CD4-positive, alpha-beta memory T cell (primary cell): ENCODE data around the gene SLC39A11. TPM values are rescaled to one million over a fixed set of nuclear protein-coding genes. Genes with fewer than 3 reads are reported as not detected.

ENCODE experiments used
- CTCF ChIA-PET: fragments of 350-600 bp; sonication (Branson Sonifier 250); formaldehyde crosslinking; loops from one replicate; lab custom pipeline; 2021; ENCODE audit warnings: inconsistent platforms; ENCODE audit not compliant: partially characterized antibody; lab: Charles Lee
- POLR2A ChIA-PET: fragments of 350-600 bp; sonication (Branson Sonifier 250); formaldehyde crosslinking; loops from one replicate; lab custom pipeline; 2021; ENCODE audit not compliant: partially characterized antibody; lab: Charles Lee
- DNase-seq, 5 donors: peaks; one replicate each; pipeline versions ENCODE4 v3.0.0 to v3.0.0-alpha.2; 2020 to 2022; ENCODE audit warnings: mixed read lengths in 1 of 5
- H3K27ac ChIP-seq: one replicate; pipeline ENCODE4 v1.7.0; 2013; ENCODE audit warnings: low read depth, low read length
- H3K27me3 ChIP-seq: 2 replicates; pipeline ENCODE4 v1.7.0; 2013; ENCODE audit warnings: mild to moderate bottlenecking, low read length, moderate library complexity; ENCODE audit not compliant: insufficient read depth
- H3K36me3 ChIP-seq: 2 replicates; pipeline ENCODE4 v1.7.0; 2013; ENCODE audit warnings: mild to moderate bottlenecking, low read length, moderate library complexity; ENCODE audit not compliant: insufficient read depth
- H3K4me1 ChIP-seq: 2 replicates; pipeline ENCODE4 v1.7.0; 2013; ENCODE audit warnings: mild to moderate bottlenecking, low read length, moderate library complexity; ENCODE audit not compliant: insufficient read depth
- H3K4me3 ChIP-seq, 2 donors: one replicate each; pipeline ENCODE4 v1.7.0; 2013; ENCODE audit warnings: low read length in 2 of 2, mild to moderate bottlenecking in 1 of 2
- H3K9me3 ChIP-seq, 2 donors: one replicate each; pipeline ENCODE4 v1.7.0; 2013; ENCODE audit warnings: low read length in 2 of 2, control low read depth in 1 of 2; ENCODE audit not compliant: control insufficient read depth in 1 of 2
- H3K27ac Mint-ChIP-seq, 7 donors: one replicate each; pipeline ENCODE4 v1.8.0; 2020 to 2021; ENCODE audit warnings: mixed read lengths in 7 of 7, mild to moderate bottlenecking in 6 of 7, inconsistent platforms in 3 of 7, moderate library complexity in 3 of 7
- H3K27me3 Mint-ChIP-seq, 2 donors: one replicate each; pipeline ENCODE4 v1.8.0; 2020 to 2021; ENCODE audit warnings: mixed read lengths in 2 of 2
- H3K36me3 Mint-ChIP-seq, 2 donors: one replicate each; pipeline ENCODE4 v1.8.0; 2020 to 2021; ENCODE audit warnings: mixed read lengths in 2 of 2, inconsistent platforms in 1 of 2, mild to moderate bottlenecking in 1 of 2
- H3K4me1 Mint-ChIP-seq, 4 donors: one replicate each; pipeline ENCODE4 v1.8.0; 2020 to 2021; ENCODE audit warnings: mixed read lengths in 4 of 4, mild to moderate bottlenecking in 1 of 4
- H3K4me3 Mint-ChIP-seq, 8 donors: one replicate each; pipeline ENCODE4 v1.8.0; 2020 to 2021; ENCODE audit warnings: mixed read lengths in 8 of 8, mild to moderate bottlenecking in 7 of 8, moderate library complexity in 6 of 8, inconsistent platforms in 3 of 8
- H3K9me3 Mint-ChIP-seq, 8 donors: one replicate each; pipeline ENCODE4 v1.8.0; 2020 to 2021; ENCODE audit warnings: mixed read lengths in 8 of 8, mild to moderate bottlenecking in 5 of 8, inconsistent platforms in 3 of 8, moderate library complexity in 1 of 8
- intact Hi-C: fragments of 100-400 bp; cut with micrococcal nuclease; formaldehyde crosslinking; loops from one replicate; pipeline ENCODE4 v1.15.1; 2023
- polyA plus RNA-seq, 2 donors: library from polyadenylated mRNA; unstranded; fragments of 300-500 nt; fragmentation: Illumina TruSeq; gene quantifications; one replicate each; pipeline ENCODE4 v1.2.3, GENCODE V29; 2021
- total RNA-seq, 2 experiments: library from RNA; stranded (reverse); gene quantifications; one replicate each; pipeline ENCODE4 v1.2.3, GENCODE V29; 2021

Gene SLC39A11
- total and polyA plus RNA-seq, 4 experiments from 2014 or later: 15.9 to 23.7 (median 20.4) TPM

- Histone ChIP-seq H3K36me3 (no peaks in the 10 kb centered on the region), H3K27ac (no peak overlapping the region), H3K4me3 (no peak overlapping the region), H3K4me1 (no peaks in the 10 kb centered on the region), H3K9me3 (peaks cover 0 to 3% of the 10 kb centered on the region in 2 donors), H3K27me3 (no peaks in the 10 kb centered on the region)
- no peak for DNase-seq
- intact Hi-C loops: no loop called here
- ChIA-PET POLR2A (no interaction called here), CTCF (interaction anchor here (1.0 kb wide), 1 partner anchor 47 kb away, joined by 3 read pairs; no protein-coding TSS in a partner anchor)
- Mint-ChIP-seq H3K27me3 (no peaks in the 10 kb centered on the region), H3K9me3 (peaks cover 0 to 34% (median 21%) of the 10 kb centered on the region in 8 donors), H3K36me3 (peaks cover 55 to 79% of the 10 kb centered on the region in 2 donors), H3K4me1 (peaks cover 0 to 9% (median under 1%) of the 10 kb centered on the region in 4 donors), H3K27ac (no peak overlapping the region), H3K4me3 (no peak overlapping the region)
These were observed 68.7 kb downstream of the SLC39A11 start for GRCh38 chr17:73023759-73024158.

- H3K36me3 Mint-ChIP-seq: peaks cover 48 to 76% of the 10 kb centered on the region in 2 donors
- no peak overlapping the region for H3K27ac Mint-ChIP-seq
- Histone ChIP-seq H3K27me3 (no peaks in the 10 kb centered on the region), H3K36me3 (no peaks in the 10 kb centered on the region), H3K4me1 (no peaks in the 10 kb centered on the region), H3K4me3 (no peak overlapping the region), H3K9me3 (peaks cover 0 to 3% of the 10 kb centered on the region in 2 donors), H3K27ac (no peak overlapping the region)
- H3K27me3 Mint-ChIP-seq: no peaks in the 10 kb centered on the region
- H3K4me1 Mint-ChIP-seq: peaks cover 0 to 9% (median under 1%) of the 10 kb centered on the region in 4 donors
- intact Hi-C loops: no loop called here
- ChIA-PET CTCF (no interaction called here), POLR2A (no interaction called here)
- no peak for DNase-seq
- no peak overlapping the region for H3K4me3 Mint-ChIP-seq
- H3K9me3 Mint-ChIP-seq: peaks cover 0 to 44% (median 29%) of the 10 kb centered on the region in 8 donors
These were observed 69.8 kb downstream of the SLC39A11 start for GRCh38 chr17:73022694-73023093.

GRCh38 chr17:73021771-73022170 is 70.7 kb downstream of the SLC39A11 start:
- Mint-ChIP-seq H3K9me3 (peaks cover 0 to 50% (median 30%) of the 10 kb centered on the region in 8 donors), H3K27me3 (no peaks in the 10 kb centered on the region), H3K4me3 (no peak overlapping the region), H3K4me1 (peaks cover 0 to 9% (median under 1%) of the 10 kb centered on the region in 4 donors), H3K36me3 (peaks cover 40 to 74% of the 10 kb centered on the region in 2 donors), H3K27ac (no peak overlapping the region)
- no peak for DNase-seq
- H3K36me3 ChIP-seq: no peaks in the 10 kb centered on the region
- no peak overlapping the region for H3K4me3 ChIP-seq
- CTCF ChIA-PET: no interaction called here
- peaks cover 0 to 3% of the 10 kb centered on the region in 2 donors for H3K9me3 ChIP-seq
- intact Hi-C loops: no loop called here
- H3K27ac ChIP-seq: no peak overlapping the region
- no peaks in the 10 kb centered on the region for H3K27me3 ChIP-seq
- H3K4me1 ChIP-seq: no peaks in the 10 kb centered on the region
- POLR2A ChIA-PET: no interaction called here

GRCh38 chr17:73020110-73020509 is 72.4 kb downstream of the SLC39A11 start:
- Mint-ChIP-seq H3K4me1 (peaks cover 0 to 10% (median 1%) of the 10 kb centered on the region in 4 donors), H3K27ac (no peak overlapping the region), H3K9me3 (peaks cover 0 to 50% (median 30%) of the 10 kb centered on the region in 8 donors), H3K4me3 (no peak overlapping the region), H3K36me3 (peaks cover 34 to 62% of the 10 kb centered on the region in 2 donors), H3K27me3 (no peaks in the 10 kb centered on the region)
- intact Hi-C loops: no loop called here
- DNase-seq: no peak
- ChIA-PET POLR2A (no interaction called here), CTCF (no interaction called here)
- H3K4me1 ChIP-seq: no peaks in the 10 kb centered on the region
- H3K9me3 ChIP-seq: peaks cover 0 to 3% of the 10 kb centered on the region in 2 donors
- H3K27me3 ChIP-seq: no peaks in the 10 kb centered on the region
- no peak overlapping the region for H3K4me3 ChIP-seq
- H3K27ac ChIP-seq: no peak overlapping the region
- no peaks in the 10 kb centered on the region for H3K36me3 ChIP-seq

GRCh38 chr17:73018599-73018998 is 73.9 kb downstream of the SLC39A11 start:
- DNase-seq: no peak
- POLR2A ChIA-PET: no interaction called here
- intact Hi-C loops: no loop called here

GRCh38 chr17:73017658-73018057 is 74.8 kb downstream of the SLC39A11 start:
- Mint-ChIP-seq H3K9me3 (peaks cover 0 to 44% (median 29%) of the 10 kb centered on the region in 8 donors), H3K27me3 (no peaks in the 10 kb centered on the region), H3K4me1 (peaks cover 2 to 12% (median 7%) of the 10 kb centered on the region in 4 donors), H3K36me3 (peaks cover 21 to 41% of the 10 kb centered on the region in 2 donors), H3K27ac (no peak overlapping the region), H3K4me3 (no peak overlapping the region)
- Histone ChIP-seq H3K27me3 (no peaks in the 10 kb centered on the region), H3K9me3 (peaks cover 0 to 3% of the 10 kb centered on the region in 2 donors), H3K4me3 (no peak overlapping the region), H3K27ac (no peak overlapping the region), H3K4me1 (no peaks in the 10 kb centered on the region), H3K36me3 (no peaks in the 10 kb centered on the region)
- POLR2A ChIA-PET: no interaction called here
- DNase-seq: no peak
- intact Hi-C loops: no loop called here
- CTCF ChIA-PET: interaction anchor here (1.2 kb wide), 1 partner anchor 32 kb away, joined by 3 read pairs; no protein-coding TSS in a partner anchor

More at GRCh38 chr17:73018599-73018998, 73.9 kb downstream of the SLC39A11 start:
- Mint-ChIP-seq H3K4me3 (no peak overlapping the region), H3K27me3 (no peaks in the 10 kb centered on the region), H3K4me1 (peaks cover 2 to 15% (median 7%) of the 10 kb centered on the region in 4 donors), H3K36me3 (peaks cover 26 to 49% of the 10 kb centered on the region in 2 donors), H3K9me3 (peaks cover 0 to 50% (median 30%) of the 10 kb centered on the region in 8 donors), H3K27ac (no peak overlapping the region)
- no peaks in the 10 kb centered on the region for H3K4me1 ChIP-seq
- peaks cover 0 to 3% of the 10 kb centered on the region in 2 donors for H3K9me3 ChIP-seq
- H3K27ac ChIP-seq: no peak overlapping the region
- H3K4me3 ChIP-seq: no peak overlapping the region
- CTCF ChIA-PET: no interaction called here
- no peaks in the 10 kb centered on the region for H3K36me3 ChIP-seq
- H3K27me3 ChIP-seq: no peaks in the 10 kb centered on the region

GRCh38 chr17:73015722-73016276 is 76.7 kb downstream of the SLC39A11 start:
- H3K27me3 Mint-ChIP-seq: no peaks in the 10 kb centered on the region
- Histone ChIP-seq H3K27ac (no peak overlapping the region), H3K4me1 (peaks cover 7% of the 10 kb centered on the region), H3K4me3 (no peak overlapping the region), H3K36me3 (no peaks in the 10 kb centered on the region), H3K27me3 (no peaks in the 10 kb centered on the region), H3K9me3 (peaks cover 0 to 3% of the 10 kb centered on the region in 2 donors)
- POLR2A ChIA-PET: no interaction called here
- peaks cover 0 to 34% (median 27%) of the 10 kb centered on the region in 8 donors for H3K9me3 Mint-ChIP-seq
- no peak for DNase-seq
- CTCF ChIA-PET: no interaction called here
- peaks cover 12 to 25% of the 10 kb centered on the region in 2 donors for H3K36me3 Mint-ChIP-seq
- H3K4me1 Mint-ChIP-seq: peaks cover 9 to 16% (median 13%) of the 10 kb centered on the region in 4 donors
- H3K4me3 Mint-ChIP-seq: no peak overlapping the region
- intact Hi-C loops: no loop called here
- no peak overlapping the region for H3K27ac Mint-ChIP-seq
